Endothelial cell (in vitro differentiated cells): ENCODE data around the gene ADAM12. TPM values are rescaled to one million over a fixed set of nuclear protein-coding genes. Genes with fewer than 3 reads are reported as not detected.

Experiments
- DNase-seq: peaks from one replicate; pipeline ENCODE4 v3.0.0; 2021; ENCODE audit warnings: low spot score
- H3K27ac Mint-ChIP-seq: one replicate; pipeline ENCODE4 v1.8.0; 2021; ENCODE audit warnings: mixed read lengths, inconsistent platforms; ENCODE audit not compliant: unreplicated experiment
- H3K27me3 Mint-ChIP-seq: one replicate; pipeline ENCODE4 v1.8.0; 2021; ENCODE audit warnings: mild to moderate bottlenecking, moderate library complexity, mixed read lengths, inconsistent platforms; ENCODE audit not compliant: unreplicated experiment
- H3K36me3 Mint-ChIP-seq: one replicate; pipeline ENCODE4 v1.8.0; 2021; ENCODE audit warnings: mild to moderate bottlenecking, low read depth, mixed read lengths, inconsistent platforms; ENCODE audit not compliant: unreplicated experiment
- H3K4me1 Mint-ChIP-seq: one replicate; pipeline ENCODE4 v1.8.0; 2021; ENCODE audit warnings: mild to moderate bottlenecking, mixed read lengths, inconsistent platforms; ENCODE audit not compliant: unreplicated experiment
- H3K4me3 Mint-ChIP-seq: one replicate; pipeline ENCODE4 v1.8.0; 2021; ENCODE audit warnings: mild to moderate bottlenecking, mixed read lengths, inconsistent platforms; ENCODE audit not compliant: unreplicated experiment
- H3K9me3 Mint-ChIP-seq: one replicate; pipeline ENCODE4 v1.8.0; 2021; ENCODE audit warnings: mixed read lengths, inconsistent platforms; ENCODE audit not compliant: unreplicated experiment
- total RNA-seq: library from RNA; stranded (reverse); fragmentation: NEBNext Ultra II Directional; extraction: Animal tissue kit (Norgen Biotek cat#: 25700); gene quantifications from one replicate; pipeline ENCODE4 v1.2.1, GENCODE V29; 2021; ENCODE audit not compliant: unreplicated experiment
- TF ChIP-seq, protein P1 (sequence below): fragments of 200-600 bp; sonication (generic); IDR thresholded peaks from one replicate; pipeline ENCODE4 v1.5.0; 2021; ENCODE audit warnings: antibody characterized with exemption; ENCODE audit not compliant: unreplicated experiment

ADAM12 gene
- total RNA-seq, 1 donor from 2014 or later, result 9.0 TPM

DNA sequence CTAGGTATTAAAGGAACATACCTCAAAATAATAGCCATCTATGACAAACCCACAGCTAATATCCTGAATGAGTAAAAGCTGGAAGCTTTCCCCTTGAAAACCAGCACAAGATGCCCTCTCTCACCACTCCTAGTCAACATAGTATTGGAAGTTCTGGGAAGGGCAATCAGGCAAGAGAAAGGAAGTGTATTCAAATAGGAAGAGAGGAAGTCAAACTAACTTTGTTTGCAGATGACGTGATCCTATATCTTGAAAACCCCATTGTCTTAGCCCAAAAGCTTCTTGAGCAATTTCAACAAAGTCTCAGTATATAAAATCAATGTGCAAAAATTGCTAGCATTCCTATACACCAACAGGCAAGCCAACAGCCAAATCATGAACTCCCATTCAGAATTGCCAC lies 360.6 kb downstream of the ADAM12 start:
- TF ChIP-seq, protein P1, sequence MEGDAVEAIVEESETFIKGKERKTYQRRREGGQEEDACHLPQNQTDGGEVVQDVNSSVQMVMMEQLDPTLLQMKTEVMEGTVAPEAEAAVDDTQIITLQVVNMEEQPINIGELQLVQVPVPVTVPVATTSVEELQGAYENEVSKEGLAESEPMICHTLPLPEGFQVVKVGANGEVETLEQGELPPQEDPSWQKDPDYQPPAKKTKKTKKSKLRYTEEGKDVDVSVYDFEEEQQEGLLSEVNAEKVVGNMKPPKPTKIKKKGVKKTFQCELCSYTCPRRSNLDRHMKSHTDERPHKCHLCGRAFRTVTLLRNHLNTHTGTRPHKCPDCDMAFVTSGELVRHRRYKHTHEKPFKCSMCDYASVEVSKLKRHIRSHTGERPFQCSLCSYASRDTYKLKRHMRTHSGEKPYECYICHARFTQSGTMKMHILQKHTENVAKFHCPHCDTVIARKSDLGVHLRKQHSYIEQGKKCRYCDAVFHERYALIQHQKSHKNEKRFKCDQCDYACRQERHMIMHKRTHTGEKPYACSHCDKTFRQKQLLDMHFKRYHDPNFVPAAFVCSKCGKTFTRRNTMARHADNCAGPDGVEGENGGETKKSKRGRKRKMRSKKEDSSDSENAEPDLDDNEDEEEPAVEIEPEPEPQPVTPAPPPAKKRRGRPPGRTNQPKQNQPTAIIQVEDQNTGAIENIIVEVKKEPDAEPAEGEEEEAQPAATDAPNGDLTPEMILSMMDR, result no peak
- Mint-ChIP-seq H3K27me3 (peaks cover 3% of the 10 kb centered on the region), H3K27ac (no peak overlapping the region), H3K36me3 (peaks cover 47% of the 10 kb centered on the region), H3K4me1 (peaks cover 6% of the 10 kb centered on the region), H3K9me3 (peaks cover 17% of the 10 kb centered on the region), H3K4me3 (no peak overlapping the region)
- no peak for DNase-seq

DNA sequence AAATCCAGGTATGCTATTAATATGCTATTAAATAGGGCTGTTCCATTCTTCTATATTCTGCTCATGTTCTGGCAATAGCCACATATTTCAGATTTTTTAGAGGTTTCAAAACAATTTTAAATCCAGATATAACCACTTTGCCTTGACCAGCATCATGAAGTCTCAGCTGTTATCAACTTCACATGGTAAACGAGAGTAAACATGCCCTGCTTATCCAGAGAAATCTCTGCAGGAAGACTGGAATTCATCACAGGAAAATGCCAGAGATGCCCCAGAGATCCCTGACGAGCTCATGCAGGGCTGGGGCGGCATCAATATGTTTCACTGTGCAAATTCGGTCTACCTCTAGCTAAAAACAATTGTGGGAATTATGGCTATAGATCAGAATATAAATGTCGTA lies 365.4 kb downstream of the ADAM12 start:
- no peak for DNase-seq
- Mint-ChIP-seq H3K27me3 (no peaks in the 10 kb centered on the region), H3K4me3 (no peak overlapping the region), H3K27ac (no peak overlapping the region), H3K36me3 (peaks cover 43% of the 10 kb centered on the region), H3K9me3 (peaks cover 16% of the 10 kb centered on the region), H3K4me1 (peaks cover 14% of the 10 kb centered on the region)
- TF ChIP-seq, protein P1, result no peak

DNA sequence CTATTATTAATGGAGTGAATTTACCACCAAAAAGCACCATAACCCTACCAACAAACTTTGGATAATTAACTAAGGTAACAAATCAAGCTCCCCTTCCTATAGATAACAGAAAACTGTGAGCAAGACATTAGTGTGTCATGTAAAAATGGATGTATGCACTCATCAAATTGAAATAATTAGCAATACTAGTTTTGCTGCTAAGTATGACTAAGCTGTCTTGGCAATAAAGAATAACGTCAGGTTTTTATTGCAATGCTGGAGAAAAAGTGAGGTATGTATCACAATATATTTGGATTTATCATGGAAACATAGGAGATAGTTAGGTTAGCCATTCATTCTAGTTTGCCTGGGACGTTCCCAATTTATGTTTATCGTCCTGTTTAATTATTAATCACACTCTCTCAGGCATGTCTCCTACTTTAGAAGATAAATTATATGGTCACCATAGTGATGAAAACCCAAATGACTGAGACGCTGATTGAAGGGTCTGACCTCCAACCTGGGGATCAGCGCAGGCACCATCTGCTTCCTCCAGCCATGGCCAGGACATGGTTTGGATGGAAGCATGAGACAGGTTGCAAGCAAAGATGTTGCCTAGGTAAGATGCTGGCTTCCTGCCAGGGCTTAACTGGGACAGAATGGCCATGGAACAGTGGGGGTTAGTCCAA lies 366.3 kb downstream of the ADAM12 start:
- Mint-ChIP-seq H3K9me3 (peaks cover 13% of the 10 kb centered on the region), H3K4me1 (peaks cover 14% of the 10 kb centered on the region), H3K4me3 (peak overlapping the region; percentile 37), H3K27me3 (no peaks in the 10 kb centered on the region), H3K27ac (no peak overlapping the region), H3K36me3 (peaks cover 44% of the 10 kb centered on the region)
- no peak for DNase-seq
- TF ChIP-seq, protein P1, result no peak

GRCh38 chr10:126017961-126018560 lies 370.2 kb downstream of the ADAM12 start:
- Mint-ChIP-seq H3K4me3 (no peak overlapping the region), H3K9me3 (peaks cover 8% of the 10 kb centered on the region), H3K36me3 (peaks cover 30% of the 10 kb centered on the region), H3K27ac (no peak overlapping the region), H3K4me1 (peaks cover 18% of the 10 kb centered on the region), H3K27me3 (peaks cover 3% of the 10 kb centered on the region)
- DNase-seq, result no peak
- TF ChIP-seq, protein P1, result no peak

DNA sequence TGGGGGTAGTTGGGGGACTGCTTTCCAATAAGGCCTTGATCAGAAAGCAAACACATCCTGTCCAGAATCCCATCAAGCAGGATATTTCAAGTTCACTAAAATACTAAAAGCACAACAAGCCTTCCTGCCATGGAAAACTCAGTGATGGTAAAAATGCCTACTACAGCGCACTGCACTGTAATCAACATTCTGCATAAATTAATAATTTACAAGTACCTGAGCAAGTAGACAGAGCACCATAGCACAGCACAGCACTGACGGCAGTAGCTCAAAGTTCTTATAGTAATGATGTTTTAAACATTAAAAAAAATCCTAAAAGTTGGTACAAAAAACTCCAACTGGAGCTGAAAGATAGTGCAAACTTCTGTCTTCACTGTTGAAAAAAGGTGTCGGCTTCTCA lies 371.4 kb downstream of the ADAM12 start:
- H3K4me3 Mint-ChIP-seq, result no peak overlapping the region
- no peak overlapping the region for H3K27ac Mint-ChIP-seq

More for the DNA sequence above, 371.4 kb downstream of the ADAM12 start:
- DNase-seq, result no peak
- H3K27me3 Mint-ChIP-seq, result peaks cover 3% of the 10 kb centered on the region
- H3K9me3 Mint-ChIP-seq, result peaks cover 8% of the 10 kb centered on the region
- TF ChIP-seq, protein P1, result no peak
- H3K36me3 Mint-ChIP-seq, result peaks cover 26% of the 10 kb centered on the region
- peaks cover 25% of the 10 kb centered on the region for H3K4me1 Mint-ChIP-seq
